PC-3 (cell line): Measurements from ENCODE around the gene UAP1. TPM values are rescaled to one million over a fixed set of nuclear protein-coding genes. Genes with fewer than 3 reads are reported as not detected.

ENCODE experiments used
- ATAC-seq: fragments of 200-7000 bp; cut with Tn5 transposase; 2 replicates; pipeline ENCODE4 v1.9.1; 2020; ENCODE audit warnings: mild to moderate bottlenecking, moderate library complexity
- BruUV-seq: library from RNA; stranded (reverse); fragments of 400-500 nt; replicated peaks from 2 replicates; lab custom pipeline; 2021; lab: Mats Ljungman, UMichigan
- CTCF ChIA-PET: fragments of 300-600 bp; sonication (Branson Sonifier 250); formaldehyde crosslinking; loops from one replicate; lab custom pipeline; 2022; ENCODE audit warnings: antibody characterized with exemption; lab: Charles Lee
- POLR2A ChIA-PET: fragments of 300-600 bp; sonication (Branson Sonifier 250); formaldehyde crosslinking; loops from one replicate; lab custom pipeline; 2022; ENCODE audit warnings: antibody characterized with exemption; ENCODE audit not compliant: unreplicated experiment; lab: Charles Lee
- DNase-seq: peaks from one replicate; pipeline ENCODE4 v3.0.0-alpha.2; 2015
- H2AFZ ChIP-seq: fragments of 300-600 bp; sonication (generic); 2 replicates; pipeline ENCODE4 v1.6.0; 2016; ENCODE audit warnings: antibody characterized with exemption, low read length
- H3F3A ChIP-seq: fragments of 300-600 bp; sonication (generic); one replicate; pipeline ENCODE4 v1.6.0; 2017; ENCODE audit warnings: antibody characterized with exemption, low read length, control low read depth, mild to moderate bottlenecking; ENCODE audit not compliant: unreplicated experiment
- H3K27ac ChIP-seq: fragments of 300-600 bp; sonication (generic); 2 replicates; pipeline ENCODE4 v1.5.1; 2016; ENCODE audit warnings: mild to moderate bottlenecking, low read length
- H3K27me3 ChIP-seq: fragments of 300-600 bp; sonication (generic); 2 replicates; pipeline ENCODE4 v1.6.1; 2016; ENCODE audit warnings: low read length, mixed read lengths
- H3K36me3 ChIP-seq: fragments of 300-600 bp; sonication (generic); 2 replicates; pipeline ENCODE4 v1.6.1; 2016; ENCODE audit warnings: low read depth, mixed run types, low read length, mixed read lengths
- H3K4me1 ChIP-seq: fragments of 300-600 bp; sonication (generic); 2 replicates; pipeline ENCODE4 v1.5.1; 2016; ENCODE audit warnings: low read length; ENCODE audit not compliant: insufficient read depth
- H3K4me2 ChIP-seq: fragments of 300-600 bp; sonication (generic); 2 replicates; pipeline ENCODE4 v1.6.0; 2016; ENCODE audit warnings: low read length
- H3K4me3 ChIP-seq: fragments of 300-600 bp; sonication (generic); 2 replicates; pipeline ENCODE4 v1.5.1; 2016; ENCODE audit warnings: mild to moderate bottlenecking, low read length, mixed read lengths
- H3K79me2 ChIP-seq: fragments of 300-600 bp; sonication (generic); 2 replicates; pipeline ENCODE4 v1.6.1; 2017; ENCODE audit warnings: low read length, mixed read lengths
- H3K9ac ChIP-seq: fragments of 300-600 bp; sonication (generic); 2 replicates; pipeline ENCODE4 v1.6.0; 2016; ENCODE audit warnings: mild to moderate bottlenecking, low read length
- H3K9me2 ChIP-seq: fragments of 300-600 bp; sonication (generic); replicated peaks from 2 replicates; pipeline ENCODE4 v1.6.1; 2016; ENCODE audit warnings: mixed run types, low read length, mixed read lengths
- H3K9me3 ChIP-seq: fragments of 300-600 bp; sonication (generic); 2 replicates; pipeline ENCODE4 v1.6.1; 2016; ENCODE audit warnings: low read length, mixed read lengths
- H4K20me1 ChIP-seq: fragments of 300-600 bp; sonication (generic); 2 replicates; pipeline ENCODE4 v1.6.1; 2016; ENCODE audit warnings: low read length, mixed read lengths
- CTCF ChIP-seq: fragments of 300-600 bp; sonication (generic); conservative IDR thresholded peaks from 2 replicates; pipeline ENCODE4 v1.5.1; 2017; ENCODE audit warnings: antibody characterized with exemption, low read depth, mild to moderate bottlenecking, low read length
- EZH2 ChIP-seq: fragments of 300-600 bp; sonication (generic); IDR thresholded peaks from one replicate; pipeline ENCODE4 v1.6.1; 2017; ENCODE audit warnings: antibody characterized with exemption, mild to moderate bottlenecking, low read length; ENCODE audit not compliant: unreplicated experiment
- EZH2phosphoT487 ChIP-seq: fragments of 300-600 bp; sonication (generic); IDR thresholded peaks from 2 replicates; pipeline ENCODE4 v1.6.1; 2018; ENCODE audit warnings: mild to moderate bottlenecking, antibody characterized with exemption, low read length, borderline replicate concordance
- intact Hi-C: fragments of 100-400 bp; cut with micrococcal nuclease; formaldehyde crosslinking; loops from 2 replicates; pipeline ENCODE4 v1.9.0; 2023
- total RNA-seq: library from RNA; depleted of rRNA; stranded (reverse); fragments of >200 nt; gene quantifications from 2 replicates; pipeline ENCODE4 v1.2.3, GENCODE V29; 2014

UAP1 gene
- total RNA-seq, 1 experiment from 2014 or later: 118 TPM

- intact Hi-C loops: no loop called here
- H3K4me1 ChIP-seq: peaks cover 18% of the 10 kb centered on the region
- H4K20me1 ChIP-seq: no peaks in the 10 kb centered on the region
- H3K36me3 ChIP-seq: no peaks in the 10 kb centered on the region
- no peak overlapping the region for H3K4me3 ChIP-seq
- no peak overlapping the region for H3K27ac ChIP-seq
- H3F3A ChIP-seq: no peaks in the 10 kb centered on the region
- 0 out of 2 replicates have a peak, but pooled peaks cover 3% of the 10 kb centered on the region for H3K9me2 ChIP-seq
- no peak for TF ChIP-seq EZH2phosphoT487
- no peak for TF ChIP-seq EZH2
- TF ChIP-seq CTCF: no peak
- H3K79me2 ChIP-seq: no peaks in the 10 kb centered on the region
- no peak for DNase-seq
- H3K27me3 ChIP-seq: no peaks in the 10 kb centered on the region
- CTCF ChIA-PET: no interaction called here
- no peak overlapping the region for H3K9ac ChIP-seq
- H3K9me3 ChIP-seq: no peaks in the 10 kb centered on the region
- no peak for ATAC-seq
- 0 out of 2 replicates have a peak overlapping the region, but pooled peaks have one; percentile 0 for H2AFZ ChIP-seq
- POLR2A ChIA-PET: no interaction called here
- H3K4me2 ChIP-seq: no peak overlapping the region
- BruUV-seq: no TSS peak
Observed at GRCh38 chr1:162549001-162549400, 12.5 kb upstream of the UAP1 start.

GRCh38 chr1:162550925-162551324 is 10.6 kb upstream of the UAP1 start:
- H3K4me3 ChIP-seq: no peak overlapping the region
- ChIA-PET POLR2A (no interaction called here), CTCF (no interaction called here)
- 0 out of 2 replicates have a peak, but pooled peaks cover 3% of the 10 kb centered on the region for H3K9me2 ChIP-seq
- peak overlapping the region; percentile 81 for H2AFZ ChIP-seq
- H3K4me2 ChIP-seq: 0 out of 2 replicates have a peak overlapping the region, but pooled peaks have one; percentile 12
- no peaks in the 10 kb centered on the region for H3F3A ChIP-seq
- H4K20me1 ChIP-seq: no peaks in the 10 kb centered on the region
- H3K27ac ChIP-seq: no peak overlapping the region
- no TSS peak for BruUV-seq
- DNase-seq: peak; percentile 51
- no peak for TF ChIP-seq EZH2phosphoT487
- TF ChIP-seq CTCF: no peak
- no peak for TF ChIP-seq EZH2
- no peaks in the 10 kb centered on the region for H3K36me3 ChIP-seq
- peaks cover 18% of the 10 kb centered on the region for H3K4me1 ChIP-seq
- no peaks in the 10 kb centered on the region for H3K27me3 ChIP-seq
- H3K9ac ChIP-seq: no peak overlapping the region
- ATAC-seq: peak; percentile 79
- intact Hi-C loops: no loop called here
- no peaks in the 10 kb centered on the region for H3K9me3 ChIP-seq
- H3K79me2 ChIP-seq: no peaks in the 10 kb centered on the region

DNA sequence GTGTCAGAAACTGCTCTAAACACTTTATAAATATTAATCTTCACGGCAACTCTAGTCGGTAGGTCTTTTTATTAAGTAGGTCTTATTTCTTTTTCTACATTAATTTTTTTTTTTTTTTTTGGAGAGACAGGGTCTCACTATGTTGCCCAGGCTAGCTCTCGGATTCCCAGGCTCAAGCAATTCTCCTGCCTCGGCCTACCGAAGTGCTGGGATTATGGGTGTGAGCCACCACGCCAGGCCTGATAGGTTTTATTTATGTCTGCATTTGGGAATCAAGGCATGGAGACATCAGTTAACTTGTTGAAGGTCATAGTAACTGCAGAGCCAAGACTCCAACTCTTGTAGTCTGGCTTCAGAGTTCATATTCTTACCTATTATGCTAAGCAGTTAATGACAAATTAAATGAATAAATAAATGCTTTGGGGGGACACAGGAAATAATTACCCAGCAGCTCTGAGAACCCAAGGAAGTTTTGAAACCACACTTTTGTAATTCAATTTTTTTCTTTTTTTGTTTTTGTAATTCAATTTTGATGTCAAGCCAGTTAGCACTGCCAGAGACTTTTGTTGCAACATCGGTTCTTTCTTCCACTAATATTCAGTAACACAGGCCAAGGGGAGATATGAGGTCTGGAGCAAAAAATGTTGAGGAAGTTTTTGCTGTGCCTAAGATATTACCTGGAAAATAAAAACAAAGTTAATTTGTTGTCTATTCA is 9.4 kb upstream of the UAP1 start:
- DNase-seq (no peak), ATAC-seq (no peak)
- Histone ChIP-seq H3K27ac (no peak overlapping the region), H3K36me3 (no peaks in the 10 kb centered on the region), H2AFZ (no peak overlapping the region), H3K4me2 (no peak overlapping the region), H3K9me2 (0 out of 2 replicates have a peak, but pooled peaks cover 3% of the 10 kb centered on the region), H3K27me3 (no peaks in the 10 kb centered on the region), H3K79me2 (no peaks in the 10 kb centered on the region), H3K9ac (no peak overlapping the region), H3F3A (no peaks in the 10 kb centered on the region), H3K4me3 (no peak overlapping the region), H4K20me1 (no peaks in the 10 kb centered on the region), H3K4me1 (peaks cover 18% of the 10 kb centered on the region), H3K9me3 (no peaks in the 10 kb centered on the region)
- ChIA-PET CTCF (no interaction called here), POLR2A (no interaction called here)
- no peak for TF ChIP-seq EZH2
- intact Hi-C loops: no loop called here
- BruUV-seq: no TSS peak
